GM12874 (cell line): ENCODE results near the gene FSIP1.

Experiments used
- CTCF ChIP-seq: IDR thresholded peaks from 2 replicates; pipeline ENCODE4 v1.5.1; 2011; ENCODE audit warnings: low read depth, mild to moderate bottlenecking, control low read depth, low read length, moderate library complexity; ENCODE audit not compliant: insufficient read depth

The FSIP1 gene

GRCh38 chr15:39785841-39786240, 3.2 kb upstream of the FSIP1 start:
- no peak for TF ChIP-seq CTCF

DNA sequence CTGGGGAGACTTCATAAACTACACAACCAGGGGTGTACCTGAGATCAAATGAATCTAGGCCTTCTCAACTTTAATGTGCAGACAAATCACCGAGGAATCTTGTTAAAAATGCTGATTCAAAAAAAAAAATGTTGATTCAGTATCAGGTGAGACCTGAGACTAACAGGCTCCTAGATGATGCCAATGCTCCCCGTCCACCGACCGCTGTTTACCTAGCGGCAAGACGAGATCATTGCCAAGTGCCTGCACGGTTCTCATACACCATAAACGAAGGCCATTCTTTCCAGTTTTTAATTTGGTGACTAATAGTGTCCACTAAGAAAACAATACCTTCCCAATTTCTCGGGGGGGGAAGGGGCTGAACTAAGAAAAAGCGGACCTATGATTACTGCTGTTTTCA, 2.5 kb upstream of the FSIP1 start:
- no peak for TF ChIP-seq CTCF

DNA sequence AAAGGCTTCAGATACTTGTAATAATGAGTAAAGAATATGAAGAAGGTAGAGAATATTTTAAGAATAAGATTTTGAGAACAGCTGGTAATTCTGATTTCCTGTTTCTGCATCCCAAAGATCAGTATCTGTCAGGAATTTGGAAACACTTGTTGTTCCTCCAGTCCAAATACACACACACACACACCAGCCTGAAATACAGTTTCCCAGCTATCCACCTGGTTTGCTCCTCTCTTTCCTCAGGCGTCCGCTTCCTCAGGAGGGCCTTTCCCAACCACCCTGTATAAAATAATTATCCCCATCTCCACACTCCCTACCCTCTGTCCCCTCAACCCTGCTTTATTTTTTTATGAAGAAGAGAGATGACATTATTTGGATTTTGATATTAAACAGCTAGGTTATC, 2.0 kb upstream of the FSIP1 start:
- TF ChIP-seq CTCF, result no peak

DNA sequence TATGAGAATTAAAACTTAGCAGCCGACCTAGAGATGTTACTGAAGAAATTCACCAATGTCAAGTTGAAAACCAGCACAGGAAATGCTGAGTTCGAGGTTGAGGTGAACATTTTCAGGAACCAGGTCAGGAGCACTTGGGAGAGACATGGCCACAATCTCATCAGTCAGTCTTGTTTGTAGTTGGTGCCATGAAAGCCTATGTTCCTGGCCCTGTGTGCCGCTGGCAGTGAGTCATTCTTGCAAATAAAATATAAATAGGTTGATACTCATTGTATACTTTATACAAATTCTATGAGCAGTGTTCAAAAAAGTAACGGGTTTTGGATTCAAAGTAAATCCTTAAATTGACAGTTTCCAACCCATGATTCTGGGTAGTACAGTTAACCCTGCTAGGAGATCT, 1.5 kb upstream of the FSIP1 start:
- TF ChIP-seq CTCF, result no peak

GRCh38 chr15:39783244-39783820, 691 bp upstream of the FSIP1 start:
- TF ChIP-seq CTCF, result no peak

- no peak for TF ChIP-seq CTCF
These were observed 706 bp downstream of the FSIP1 start for GRCh38 chr15:39781967-39782302.

DNA sequence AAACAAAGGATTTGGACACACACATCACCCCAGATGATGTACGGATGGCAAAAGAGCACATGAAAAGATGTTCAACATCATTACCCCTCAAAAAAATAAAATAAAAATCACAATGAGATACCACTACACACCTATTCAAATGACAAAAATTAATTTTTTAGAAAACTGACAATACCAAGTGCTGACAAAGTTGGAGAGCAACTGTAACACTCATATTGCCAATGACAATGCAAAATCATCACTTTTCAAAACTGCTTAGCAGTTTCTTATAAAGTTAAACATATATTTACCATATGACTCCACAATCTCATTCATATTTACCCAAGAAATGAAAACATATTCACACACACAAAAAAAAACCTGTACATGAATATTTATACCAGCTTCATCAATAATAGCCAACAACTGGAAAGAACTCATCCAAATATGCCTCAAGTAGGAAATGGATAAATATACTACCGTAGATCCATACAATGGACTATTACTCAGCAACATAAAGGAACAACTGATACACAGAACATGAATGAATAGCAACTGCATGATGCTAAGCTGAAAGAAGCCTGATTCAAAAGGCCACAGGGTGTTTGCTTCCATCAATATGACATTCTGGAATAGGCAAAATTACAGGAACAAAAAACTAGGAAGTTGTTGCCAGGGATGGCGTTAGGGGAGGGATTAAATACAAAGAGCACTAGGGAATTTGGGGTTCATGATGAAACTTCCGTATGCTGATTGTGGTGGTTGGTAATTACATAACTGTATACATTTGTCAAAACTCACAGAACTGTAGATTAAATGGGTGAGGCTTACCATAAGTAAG, 1.3 kb downstream of the FSIP1 start:
- no peak for TF ChIP-seq CTCF
